Smooth muscle cell (in vitro differentiated cells): ENCODE results near the gene CCDC34. TPM values are rescaled to one million over a fixed set of nuclear protein-coding genes. Genes with fewer than 3 reads are reported as not detected.
"Not testable (repeated sequence)": the region's sequence is repeated elsewhere in the genome, so short reads cannot be mapped to it uniquely, and the experiment has no call there.

Experiments
- DNase-seq: peaks from one replicate; lab custom pipeline; 2025; ENCODE audit not compliant: unreplicated experiment; lab: John Stamatoyannopoulos, UW
- H2AFZ ChIP-seq: fragments of 200-600 bp; sonication (generic); 2 replicates; pipeline ENCODE4 v1.6.0; 2016; ENCODE audit warnings: antibody characterized with exemption, low read depth, mild to moderate bottlenecking
- H3F3A ChIP-seq: fragments of 200-600 bp; sonication (generic); 2 replicates; pipeline ENCODE4 v1.6.0; 2017; ENCODE audit warnings: antibody characterized with exemption, low read depth
- H3K27ac ChIP-seq: fragments of 200-600 bp; sonication (generic); 2 replicates; pipeline ENCODE4 v1.5.1; 2016; ENCODE audit warnings: low read depth, mild to moderate bottlenecking
- H3K27me3 ChIP-seq: fragments of 200-600 bp; sonication (generic); 2 replicates; pipeline ENCODE4 v1.6.1; 2016; ENCODE audit warnings: low read depth, mild to moderate bottlenecking
- H3K36me3 ChIP-seq: fragments of 200-600 bp; sonication (generic); 2 replicates; pipeline ENCODE4 v1.5.1; 2016; ENCODE audit warnings: low read depth
- H3K4me1 ChIP-seq: fragments of 200-600 bp; sonication (generic); 2 replicates; pipeline ENCODE4 v1.5.1; 2016; ENCODE audit warnings: low read depth
- H3K4me2 ChIP-seq: fragments of 200-600 bp; sonication (generic); 2 replicates; pipeline ENCODE4 v1.6.0; 2016; ENCODE audit warnings: mild to moderate bottlenecking
- H3K4me3 ChIP-seq: fragments of 200-600 bp; sonication (generic); 2 replicates; pipeline ENCODE4 v1.5.1; 2016; ENCODE audit warnings: mild to moderate bottlenecking
- H3K79me2 ChIP-seq: fragments of 200-600 bp; sonication (generic); 2 replicates; pipeline ENCODE4 v1.6.0; 2016; ENCODE audit warnings: low read depth, mild to moderate bottlenecking
- H3K9ac ChIP-seq: fragments of 200-600 bp; sonication (generic); 2 replicates; pipeline ENCODE4 v1.6.0; 2016; ENCODE audit warnings: low read depth
- H3K9me3 ChIP-seq: fragments of 200-600 bp; sonication (generic); replicated peaks from 2 replicates; pipeline ENCODE4 v1.5.1; 2016; ENCODE audit warnings: low read depth
- H4K20me1 ChIP-seq: fragments of 200-600 bp; sonication (generic); 2 replicates; pipeline ENCODE4 v1.6.0; 2016; ENCODE audit warnings: low read depth
- CTCF ChIP-seq: fragments of 200-600 bp; sonication (generic); IDR thresholded peaks from 2 replicates; pipeline ENCODE4 v1.5.1; 2017; ENCODE audit warnings: borderline replicate concordance, mild to moderate bottlenecking, antibody characterized with exemption; ENCODE audit not compliant: insufficient read depth, poor library complexity, severe bottlenecking
- WGBS: methylation state at CpG from one replicate; pipeline ENCODE4 v1.1.7; 2016; ENCODE audit warnings: low lambda C conversion rate; 5-methylcytosine and 5-hydroxymethylcytosine counted together
- polyA plus RNA-seq: library from polyadenylated mRNA; unstranded; fragments of >200 nt; fragmentation: Nextera tagmentation; extraction: Ambion mirVana; gene quantifications from 2 replicates; pipeline ENCODE4 v1.2.1, GENCODE V29; 2016
- total RNA-seq: library from RNA; depleted of rRNA; stranded (reverse); fragments of >200 nt; gene quantifications from 2 replicates; pipeline ENCODE4 v1.2.3, GENCODE V29; 2014

CCDC34 gene
- total and polyA plus RNA-seq, 2 experiments from 2014 or later = 6.7 to 9.3 TPM

- Histone ChIP-seq H3K9me3 (no peaks in the 10 kb centered on the region), H3K9ac (no peak overlapping the region), H3F3A (no peaks in the 10 kb centered on the region), H3K4me3 (no peak overlapping the region), H3K27me3 (no peaks in the 10 kb centered on the region), H3K79me2 (no peaks in the 10 kb centered on the region), H4K20me1 (no peaks in the 10 kb centered on the region), H3K27ac (no peak overlapping the region), H2AFZ (no peak overlapping the region), H3K4me2 (no peak overlapping the region), H3K4me1 (no peaks in the 10 kb centered on the region), H3K36me3 (no peaks in the 10 kb centered on the region)
- WGBS = 85% methylated on average over 3 of the region's 3 CpGs
- DNase-seq = no peak
- TF ChIP-seq CTCF = no peak
These were observed 23.1 kb downstream of the CCDC34 start for GRCh38 chr11:27339941-27340340.

GRCh38 chr11:27334764-27335163 lies 28.3 kb downstream of the CCDC34 start:
- H3K27ac ChIP-seq, H3K36me3 ChIP-seq, H3K9me3 ChIP-seq, H3K27me3 ChIP-seq, H4K20me1 ChIP-seq, H3F3A ChIP-seq, H3K9ac ChIP-seq, DNase-seq, H2AFZ ChIP-seq, H3K4me3 ChIP-seq, H3K4me2 ChIP-seq, H3K79me2 ChIP-seq: not testable (repeated sequence)
- H3K4me1 ChIP-seq = peaks cover 12% of the 10 kb centered on the region
- 94% methylated on average over 4 of the region's 4 CpGs for WGBS

- Histone ChIP-seq H3K4me3 (no peak overlapping the region), H3K27ac (peak overlapping the region; percentile 67), H3K4me1 (peaks cover 12% of the 10 kb centered on the region), H3K9ac (no peak overlapping the region), H3K36me3 (no peaks in the 10 kb centered on the region), H3K9me3 (no peaks in the 10 kb centered on the region), H3K4me2 (peak overlapping the region; percentile 62), H3K79me2 (no peaks in the 10 kb centered on the region), H4K20me1 (no peaks in the 10 kb centered on the region), H3F3A (no peaks in the 10 kb centered on the region), H2AFZ (peak overlapping the region; percentile 40), H3K27me3 (no peaks in the 10 kb centered on the region)
- no peak for DNase-seq
- TF ChIP-seq CTCF = no peak
- WGBS = 5% methylated on average over 2 of the region's 2 CpGs
These were observed 31.0 kb downstream of the CCDC34 start for GRCh38 chr11:27331981-27332380.

GRCh38 chr11:27330633-27331270 lies 32.3 kb downstream of the CCDC34 start:
- Histone ChIP-seq H3K9me3 (no peaks in the 10 kb centered on the region), H3K4me2 (peak overlapping the region; percentile 62), H4K20me1 (no peaks in the 10 kb centered on the region), H3K4me3 (no peak overlapping the region), H3K27ac (peak overlapping the region; percentile 67), H3K9ac (no peak overlapping the region), H3K79me2 (no peaks in the 10 kb centered on the region), H3K27me3 (no peaks in the 10 kb centered on the region), H3K4me1 (peaks cover 12% of the 10 kb centered on the region), H2AFZ (no peak overlapping the region), H3F3A (no peaks in the 10 kb centered on the region), H3K36me3 (no peaks in the 10 kb centered on the region)
- 82% methylated on average over 1 of the region's 1 CpG for WGBS
- TF ChIP-seq CTCF = no peak
- DNase-seq = no peak
